NCI-H510A (cell line): ENCODE results near the gene OCSTAMP.
A peak's percentile ranks its signal among the peaks of the same experiment; 100 is the strongest.

Experiments
- DNase-seq: peaks from one replicate; lab custom pipeline; 2025; lab: John Stamatoyannopoulos, UW

Gene OCSTAMP

DNA sequence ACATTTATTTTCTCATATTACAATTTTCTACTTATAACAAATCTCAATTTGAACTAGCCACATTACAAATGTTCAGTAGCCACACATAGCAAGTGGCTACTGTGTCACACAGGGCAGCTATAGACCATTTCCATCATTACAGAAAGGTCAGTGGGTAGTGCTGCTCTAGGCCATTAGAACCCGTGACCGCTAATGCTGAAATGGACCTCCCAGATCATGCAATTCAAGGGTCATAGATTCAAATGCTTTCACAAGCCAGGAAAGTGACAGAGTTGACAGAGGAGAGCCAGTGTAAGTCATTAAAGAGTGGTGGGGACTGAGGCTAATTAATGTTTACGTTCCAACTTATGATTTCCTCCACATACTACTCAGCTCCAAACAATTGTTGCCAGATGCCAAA is 3.5 kb upstream of the OCSTAMP start:
- DNase-seq = no peak

DNA sequence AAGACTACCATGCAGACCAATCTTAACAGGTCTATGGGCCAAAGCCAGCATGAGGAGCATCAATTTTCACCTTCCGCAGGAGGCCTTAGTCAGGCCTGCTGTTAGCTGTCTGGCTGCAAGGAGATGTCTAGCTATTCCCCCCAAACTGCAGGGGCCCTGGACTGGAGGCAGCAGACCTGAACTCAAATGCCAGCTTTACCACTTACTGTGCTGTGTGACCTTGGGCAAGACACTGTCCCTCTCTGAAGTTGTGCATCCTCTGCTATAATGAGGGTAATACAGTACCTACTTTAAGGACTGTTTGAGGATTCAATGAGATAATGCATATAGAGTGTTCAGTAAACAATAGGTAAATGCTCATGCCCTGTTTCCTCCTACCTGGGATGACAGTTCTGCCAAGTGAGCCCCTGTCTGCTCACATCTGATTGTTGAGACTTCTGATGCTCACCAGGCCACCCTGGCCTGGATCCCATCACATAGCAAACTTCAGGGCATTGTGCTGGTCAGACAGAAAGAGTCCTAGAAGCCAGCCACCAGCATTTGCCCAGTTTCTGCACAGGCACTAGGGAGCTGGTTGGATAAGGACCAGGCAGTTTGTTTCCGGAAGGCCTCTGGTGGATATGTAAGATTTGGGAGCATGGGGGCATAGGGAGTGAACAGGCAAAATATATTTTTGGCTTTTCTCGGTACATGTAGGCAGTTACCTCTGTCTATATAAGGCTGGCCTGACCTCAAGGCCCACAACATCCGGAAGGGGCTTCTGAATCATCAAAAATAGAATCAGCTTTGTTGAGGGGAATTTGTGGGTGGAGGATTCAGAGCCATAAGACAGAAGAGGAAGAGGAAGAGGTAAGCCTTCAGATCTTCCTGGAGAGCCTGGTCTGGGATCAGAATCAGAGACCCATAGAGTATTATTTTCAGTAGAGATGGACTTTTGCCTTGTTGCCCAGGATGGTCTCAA is 2.3 kb upstream of the OCSTAMP start:
- no peak for DNase-seq

DNA sequence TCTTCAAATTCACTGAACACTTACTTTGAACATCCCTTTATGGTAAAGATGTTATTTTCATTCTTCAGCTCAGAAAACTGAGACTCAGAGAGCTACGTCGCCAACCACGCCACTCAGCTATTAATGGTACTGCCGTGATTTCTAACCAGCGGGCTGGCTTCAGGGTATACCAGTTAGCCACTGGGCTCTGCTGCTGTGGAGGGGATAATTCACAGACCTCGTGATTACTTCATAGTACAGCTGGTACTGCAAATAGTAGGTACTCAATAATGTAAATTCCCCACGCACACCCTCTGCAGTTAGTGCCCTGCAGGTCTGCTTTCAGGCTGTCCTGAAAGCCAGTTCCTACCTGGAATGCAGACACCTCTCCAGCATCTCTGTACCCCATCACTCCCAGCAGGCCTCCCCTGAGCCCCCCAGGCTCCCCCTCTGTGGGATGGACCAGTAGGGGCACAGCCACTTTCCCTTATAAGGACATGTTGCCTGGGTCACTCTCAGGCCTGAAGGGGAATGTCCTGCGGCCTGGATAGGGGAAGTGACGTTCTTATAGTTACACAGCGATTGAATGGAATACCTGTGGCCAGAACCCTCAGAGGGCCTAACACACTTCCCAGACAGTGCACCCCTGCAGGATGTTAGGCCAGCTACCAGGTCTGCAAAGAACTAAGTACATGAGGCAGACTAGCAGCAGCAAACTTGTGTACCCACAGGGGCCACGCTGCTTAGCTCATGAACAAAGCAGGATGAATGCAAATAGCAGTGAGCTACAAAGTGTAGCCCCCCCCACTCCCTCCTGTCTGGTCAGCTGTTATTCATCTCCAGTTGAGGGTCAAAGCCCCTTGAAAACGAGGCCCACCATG is 1.3 kb upstream of the OCSTAMP start:
- DNase-seq = no peak

DNA sequence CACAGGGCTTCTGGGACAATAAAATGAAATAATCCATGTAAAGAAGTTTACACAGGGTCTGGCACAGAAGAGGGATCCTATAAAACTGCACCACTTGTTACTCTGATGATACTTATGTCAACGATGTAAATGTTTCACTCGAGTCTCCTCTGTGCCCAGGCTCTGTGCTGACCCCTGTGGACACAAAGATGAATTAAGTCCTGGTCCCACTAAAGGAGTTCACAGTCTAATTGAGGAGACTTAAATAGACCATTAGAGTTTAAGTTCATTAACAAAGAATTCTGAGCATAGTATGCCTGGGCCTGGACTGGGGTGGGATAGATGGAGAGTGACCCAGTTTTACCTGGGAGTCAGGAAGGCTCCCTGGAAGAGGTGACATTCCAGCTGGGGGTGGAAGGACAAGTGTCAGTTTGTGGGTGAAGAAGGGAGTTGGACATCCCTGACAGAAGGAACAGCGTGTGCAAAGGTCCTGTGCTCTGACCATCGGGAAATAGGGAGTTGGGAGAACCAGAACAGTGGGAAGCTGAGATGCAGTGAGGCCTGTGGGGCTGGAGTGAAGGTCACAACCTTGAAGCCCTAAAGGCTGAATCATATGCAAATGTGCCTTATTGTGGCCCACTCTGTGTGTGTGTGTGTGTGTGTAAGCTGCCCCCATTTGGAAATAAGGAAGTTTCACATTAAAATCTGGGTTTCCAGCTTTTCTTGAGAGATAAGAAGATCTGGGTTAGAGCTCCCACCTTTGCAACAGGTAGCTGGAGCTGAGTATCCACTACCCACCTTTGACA is 1.1 kb downstream of the OCSTAMP start:
- no peak for DNase-seq

DNA sequence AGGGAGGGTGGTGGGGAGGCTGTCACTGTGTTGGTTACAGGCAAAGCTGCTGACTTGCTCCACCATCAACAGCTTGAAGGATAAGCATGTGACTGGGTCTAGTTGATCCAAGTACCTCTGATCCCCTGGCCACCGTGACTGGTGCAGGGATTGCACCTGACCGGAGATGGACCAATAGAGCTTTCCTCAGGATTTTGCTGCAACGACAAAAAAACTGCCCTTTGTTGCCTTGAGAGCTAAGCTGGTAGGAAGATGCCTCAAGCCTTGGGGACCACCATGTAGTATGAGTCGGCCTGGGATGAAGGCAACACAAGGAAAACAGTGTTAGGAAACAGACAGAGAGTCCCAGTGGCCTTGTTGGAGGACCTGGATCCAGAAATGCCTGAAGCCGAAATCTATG is 1.8 kb downstream of the OCSTAMP start:
- DNase-seq = no peak

DNA sequence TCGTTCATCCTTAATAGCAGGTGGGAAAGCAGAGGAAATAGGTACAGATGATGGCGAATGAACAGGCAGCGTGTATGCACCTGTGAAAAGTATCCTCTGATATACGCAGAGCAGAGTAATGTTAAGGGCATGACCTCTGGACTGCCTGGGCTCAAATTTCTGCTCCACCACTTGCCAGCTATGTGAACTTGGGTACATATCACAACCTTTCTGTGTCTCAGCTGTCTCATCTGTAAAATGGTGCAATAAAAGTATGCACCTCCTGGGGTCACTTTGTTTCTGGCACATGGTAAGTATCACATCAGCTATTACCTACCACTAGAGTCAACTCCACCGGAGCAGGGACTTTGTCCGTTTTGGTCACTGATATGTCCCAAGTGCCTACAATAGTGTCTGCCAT is 2.5 kb downstream of the OCSTAMP start:
- no peak for DNase-seq

DNA sequence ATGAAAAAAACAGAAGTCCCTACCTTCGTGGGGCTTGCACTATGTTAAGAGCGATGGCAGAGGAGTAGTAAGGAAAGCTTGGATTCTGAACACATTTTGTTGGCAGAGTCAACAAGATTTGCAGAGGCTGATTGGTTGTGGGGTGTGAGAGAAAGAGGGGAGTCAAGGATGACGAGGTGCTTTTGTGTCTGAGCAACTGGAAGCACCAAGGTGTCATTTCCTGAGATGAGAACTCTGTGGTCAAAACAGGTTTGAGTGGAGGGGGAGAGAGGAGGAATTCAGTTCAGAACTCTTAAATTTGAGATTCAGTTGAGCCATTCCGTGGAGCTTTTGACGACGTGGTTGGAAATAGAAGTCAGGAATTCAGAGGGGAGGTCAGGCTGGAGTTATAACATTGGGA is 3.5 kb downstream of the OCSTAMP start:
- no peak for DNase-seq

DNA sequence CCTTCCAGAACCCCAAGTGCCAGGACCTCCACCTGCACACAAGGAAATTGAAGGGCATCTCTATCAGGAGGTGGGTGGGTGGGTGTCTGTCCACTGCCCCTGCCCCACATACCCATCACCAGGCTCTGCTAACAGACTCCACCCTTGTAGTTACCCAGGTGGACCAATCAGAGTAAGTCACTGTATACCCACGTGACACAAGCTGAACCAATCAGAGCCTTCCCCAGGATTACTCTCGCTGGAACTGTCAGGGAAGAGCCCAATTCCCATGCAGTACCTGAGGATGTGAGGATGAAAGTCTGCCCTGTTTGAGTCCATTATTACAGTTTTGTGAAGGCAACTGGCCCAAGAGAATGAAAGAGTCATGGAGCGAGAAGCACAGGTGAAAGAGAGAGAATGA is 4.2 kb downstream of the OCSTAMP start:
- no peak for DNase-seq

DNA sequence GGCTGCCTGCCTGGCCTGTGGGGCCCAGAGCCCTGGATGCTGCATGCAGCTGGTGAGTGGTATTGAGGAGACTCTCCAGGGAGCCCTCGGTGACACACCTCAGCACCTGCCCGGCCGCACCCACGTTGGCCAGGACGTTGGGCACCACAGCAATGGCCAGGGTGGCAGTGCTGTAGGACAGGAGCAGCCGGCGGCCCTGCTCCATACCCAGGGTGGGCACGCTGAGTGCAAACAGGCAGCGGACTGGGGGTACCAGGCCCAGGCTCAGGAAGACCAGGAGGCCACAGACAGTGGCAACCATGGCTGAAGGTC is 4.7 kb downstream of the OCSTAMP start:
- no peak for DNase-seq

DNA sequence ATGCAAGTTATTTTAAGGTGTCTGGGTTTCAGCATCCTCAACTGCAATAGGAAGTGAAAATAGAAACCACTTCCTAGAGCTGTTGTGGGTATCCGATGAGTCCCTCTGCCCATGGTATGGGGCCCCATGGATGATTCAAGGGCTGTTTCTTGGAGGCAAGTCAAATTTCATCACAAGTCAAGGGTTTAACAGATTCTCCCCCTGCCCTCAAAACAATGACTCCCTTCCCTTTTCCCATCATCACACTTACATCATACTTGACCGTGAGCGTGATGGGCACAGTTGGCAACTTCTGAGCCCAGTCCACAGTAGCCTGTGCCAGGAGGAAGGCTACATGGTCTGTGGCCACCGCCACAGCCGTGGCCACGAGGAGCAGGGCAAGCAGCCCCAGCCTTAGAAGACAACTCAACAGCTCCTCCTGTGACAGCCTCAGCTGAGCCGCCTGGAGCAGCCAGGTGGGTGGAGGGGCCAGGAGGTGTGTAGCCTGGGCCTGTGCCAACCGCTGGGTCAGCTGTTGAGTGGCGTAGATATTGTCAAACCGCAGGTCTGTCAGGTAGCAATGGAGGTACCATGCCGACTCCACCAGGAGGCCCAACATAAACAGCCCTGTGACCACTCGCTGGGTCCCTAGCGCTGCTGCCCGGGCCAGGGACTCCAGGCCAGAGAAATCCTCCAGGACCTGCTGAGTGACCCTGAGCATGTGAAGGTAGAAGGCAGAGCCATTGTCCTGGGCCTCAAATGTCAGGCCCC is 5.2 kb downstream of the OCSTAMP start:
- DNase-seq = no peak

DNA sequence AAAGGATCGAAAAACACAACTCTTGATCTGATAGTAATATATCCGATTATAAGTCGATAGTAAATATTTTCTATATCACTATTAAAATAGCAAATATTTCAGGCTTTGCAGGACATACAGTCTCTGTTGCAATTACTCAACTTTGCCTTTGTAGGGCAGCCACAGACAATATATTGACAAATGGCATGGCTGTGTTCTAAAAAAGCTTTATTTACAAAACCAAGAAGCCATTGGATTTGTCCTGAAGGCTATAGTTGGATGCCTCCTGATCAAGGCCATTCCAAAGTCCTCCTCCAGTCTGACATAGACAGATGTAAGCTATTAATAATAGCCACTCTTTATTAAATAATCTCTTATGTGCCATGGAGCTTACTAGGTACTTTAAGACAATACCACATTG is 5.9 kb downstream of the OCSTAMP start:
- DNase-seq = no peak

DNA sequence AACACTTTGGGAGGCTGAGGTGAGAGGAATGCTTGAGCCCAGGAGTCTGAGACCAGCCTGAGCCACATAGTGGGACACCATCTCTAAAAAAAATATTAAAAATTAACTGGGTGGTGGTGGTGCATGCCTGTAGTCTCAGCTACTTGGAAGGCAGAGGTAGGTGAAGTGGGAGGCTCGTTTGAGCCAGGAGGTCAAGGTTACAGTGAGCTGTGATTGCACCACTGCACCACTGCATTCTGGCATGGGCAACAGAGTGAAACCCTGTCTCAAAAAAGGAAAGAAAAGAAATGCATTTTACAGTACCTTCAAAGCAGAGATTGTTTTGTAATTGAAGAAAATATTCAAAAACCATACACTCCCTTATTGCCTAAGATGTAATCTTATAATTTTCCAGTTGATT is 6.5 kb downstream of the OCSTAMP start:
- DNase-seq = no peak

DNA sequence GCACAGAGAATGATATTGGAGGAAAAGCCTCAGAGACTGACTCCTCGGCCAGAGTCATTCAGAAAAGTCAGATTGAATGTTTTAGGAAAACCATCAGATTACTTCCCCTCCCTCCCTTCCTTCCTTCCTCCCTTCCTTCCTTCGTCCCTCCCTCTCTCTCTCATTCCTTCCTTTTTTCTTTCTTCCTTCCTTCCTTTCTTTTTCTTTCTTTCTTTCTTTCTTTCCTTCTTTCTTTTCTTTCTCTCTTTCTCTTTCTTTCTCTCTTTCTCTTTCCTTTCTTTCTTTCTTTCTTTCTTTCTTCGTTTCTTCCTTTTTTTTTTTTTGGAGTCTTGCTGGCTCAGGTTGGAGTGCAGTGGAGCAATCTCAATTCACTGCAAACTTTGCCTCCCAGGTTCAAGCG is 7.4 kb downstream of the OCSTAMP start:
- DNase-seq = no peak

DNA sequence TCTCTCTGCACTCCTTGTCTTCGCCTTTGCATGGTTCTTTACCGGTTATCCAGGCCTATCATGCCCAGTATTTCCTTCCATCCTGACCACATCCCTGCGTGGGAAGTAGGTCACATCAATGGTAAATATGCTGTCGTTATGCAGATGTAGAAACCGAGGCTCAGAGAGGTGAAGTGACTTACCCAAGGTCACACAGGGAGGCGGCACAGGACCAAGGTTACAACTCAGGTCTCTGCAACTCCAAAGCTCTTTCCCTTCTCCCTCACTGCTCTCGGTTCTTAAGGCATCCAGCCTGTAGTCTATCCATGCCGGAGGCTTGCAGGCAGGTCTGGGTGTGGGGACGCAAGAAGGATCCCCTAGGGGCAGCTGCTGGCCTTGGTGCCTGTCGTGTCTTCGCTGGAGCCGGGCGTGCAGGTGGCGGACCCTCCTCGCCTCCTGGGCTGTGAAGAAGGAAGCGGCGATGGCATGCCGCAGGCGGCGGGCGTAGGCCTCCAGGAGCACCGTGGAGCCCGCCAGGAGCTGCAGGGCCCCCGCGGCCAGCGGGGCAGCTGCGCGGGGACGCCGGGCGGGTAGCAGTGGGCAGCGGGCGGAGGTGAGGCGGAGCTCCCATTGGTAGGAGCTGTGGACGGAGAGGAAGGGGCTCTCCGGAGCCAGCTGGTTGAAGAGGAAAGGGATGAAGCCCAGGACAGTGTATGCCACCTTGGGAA is 9.1 kb downstream of the OCSTAMP start:
- DNase-seq = no peak

DNA sequence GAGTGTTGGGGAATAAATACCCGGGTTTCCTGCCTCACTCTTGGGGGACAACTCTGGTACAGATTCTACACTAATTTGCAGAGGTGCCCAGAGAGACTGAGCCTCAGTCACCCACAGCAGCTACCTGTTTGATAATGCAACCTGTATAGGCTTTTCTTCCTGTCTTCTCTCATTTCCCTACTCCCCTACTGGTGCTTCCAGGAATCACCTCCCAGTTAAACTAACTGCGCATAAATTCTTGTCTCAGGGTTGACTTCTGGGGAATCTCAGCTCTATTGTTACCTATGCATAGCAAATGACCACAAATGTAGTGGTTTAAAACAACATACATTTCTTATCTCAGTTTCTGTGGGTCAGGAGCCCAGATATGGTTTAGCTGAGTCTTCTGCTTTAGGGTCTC is 11.3 kb downstream of the OCSTAMP start:
- no peak for DNase-seq

DNA sequence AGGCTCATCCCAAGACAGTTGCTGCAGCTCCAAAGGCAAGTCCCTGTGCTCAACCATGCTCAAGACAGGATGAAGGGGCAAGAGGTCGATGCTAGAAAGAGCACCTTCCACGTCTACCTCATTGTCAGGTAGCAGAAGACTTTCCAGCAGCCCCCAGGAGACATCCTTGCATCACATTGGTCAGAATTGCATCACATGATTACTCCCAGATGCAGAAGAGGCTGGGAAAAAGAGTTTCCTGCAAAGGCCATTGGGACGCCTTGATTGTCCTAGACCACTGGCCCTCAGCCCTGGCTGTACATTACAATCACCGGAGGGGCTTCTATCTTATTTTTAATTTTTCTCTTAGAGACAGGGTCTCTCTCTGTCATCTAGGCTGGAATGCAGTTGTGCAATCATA is 19.8 kb downstream of the OCSTAMP start:
- DNase-seq = no peak

DNA sequence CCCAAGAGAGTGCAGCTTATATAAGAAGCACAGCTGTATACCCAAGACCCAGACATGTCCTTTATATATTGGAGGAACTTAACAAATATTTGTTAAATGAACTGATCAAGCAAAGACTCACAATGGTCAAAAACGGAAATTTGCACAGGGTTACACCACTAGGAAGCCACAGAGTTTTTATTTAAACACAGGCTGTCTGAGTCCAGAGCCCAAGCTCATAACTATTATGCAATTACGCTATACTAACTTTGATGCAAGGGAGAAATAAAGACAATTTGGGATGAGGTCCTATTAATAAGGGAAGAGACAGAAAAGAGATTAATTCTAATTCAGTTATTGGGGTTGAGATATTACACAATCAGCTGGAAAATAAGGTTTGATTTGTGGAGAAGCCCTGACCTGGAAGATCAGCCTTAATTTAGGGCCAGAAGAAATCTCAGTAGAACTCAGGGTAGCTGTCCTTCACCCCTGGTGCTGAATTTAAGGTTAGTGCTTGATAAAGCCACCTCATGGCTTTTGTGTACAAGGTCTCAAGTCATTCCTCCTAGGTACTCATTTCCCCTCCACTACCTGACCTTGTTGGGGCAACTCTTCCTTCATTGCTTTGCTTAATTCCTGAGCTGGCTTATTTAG is 26.6 kb downstream of the OCSTAMP start:
- no peak for DNase-seq

DNA sequence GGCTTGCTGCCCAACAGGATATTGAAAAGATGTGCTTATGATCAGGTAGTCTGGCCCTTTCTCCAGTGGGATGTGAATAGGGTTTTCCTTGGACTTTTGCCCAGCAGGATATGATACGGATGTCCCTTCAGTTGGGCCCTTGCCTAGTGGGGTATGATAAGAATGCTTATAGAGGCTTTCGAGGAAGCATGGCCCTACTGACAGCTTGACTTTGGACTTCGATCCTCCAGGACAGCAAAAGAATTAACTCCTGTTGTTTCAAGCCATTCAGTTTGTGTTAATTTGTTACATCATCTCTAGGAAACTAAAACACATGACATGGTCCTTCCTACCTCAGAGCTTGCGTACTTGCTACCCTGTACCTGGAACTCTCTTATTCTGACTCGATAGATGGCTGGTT is 27.3 kb downstream of the OCSTAMP start:
- no peak for DNase-seq

DNA sequence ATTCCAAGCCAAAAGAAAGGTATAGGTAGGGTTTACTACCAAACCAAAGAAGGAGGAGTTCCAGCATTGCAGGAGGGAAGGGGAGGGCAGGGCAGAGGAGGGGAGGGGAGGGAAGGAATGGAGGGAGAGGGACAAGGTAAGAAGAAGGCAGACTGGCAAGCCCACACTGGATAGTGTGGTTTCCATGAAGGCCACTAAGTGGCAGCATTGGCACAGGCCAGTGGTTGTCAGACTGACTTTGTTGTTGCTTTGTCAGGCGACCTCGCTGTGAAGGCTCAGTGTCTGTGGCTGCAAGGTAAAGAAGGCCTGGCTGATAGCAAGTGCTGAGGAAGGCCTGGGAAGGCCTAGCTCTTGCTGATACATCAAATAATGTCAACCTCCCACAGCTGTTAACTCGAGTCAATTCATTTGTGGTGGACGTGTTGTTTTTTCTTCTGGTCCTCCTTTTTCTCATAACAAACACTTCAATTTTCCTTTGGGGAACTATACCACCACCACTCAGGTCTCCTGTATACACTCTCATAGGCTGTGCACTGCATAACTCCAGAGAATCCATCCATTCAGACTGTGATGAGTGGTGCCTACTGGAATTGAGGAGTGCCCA is 29.4 kb downstream of the OCSTAMP start:
- peak; percentile 40 for DNase-seq

DNA sequence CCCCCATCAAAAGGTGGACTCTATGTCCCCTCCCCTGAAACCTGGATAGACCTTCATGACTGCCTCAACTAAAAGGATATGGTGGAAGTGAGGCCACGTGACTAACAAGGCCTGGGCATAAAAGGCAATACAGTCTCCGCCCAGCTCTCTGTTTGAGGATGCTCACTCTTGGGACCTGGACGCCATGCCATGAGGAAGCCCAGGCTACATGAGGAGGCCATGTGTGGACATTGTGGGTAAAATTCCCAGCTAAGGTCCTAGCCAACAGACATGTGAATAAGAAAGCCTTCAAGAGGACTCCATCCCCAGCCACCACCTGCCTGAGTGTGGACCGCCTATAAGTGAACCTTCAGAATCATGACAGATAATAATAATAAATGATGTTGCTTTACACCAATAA is 29.9 kb downstream of the OCSTAMP start:
- no peak for DNase-seq
